ENCODE data around the gene ELL.
"Not testable (repeated sequence)": the region's sequence is repeated elsewhere in the genome, so short reads cannot be mapped to it uniquely, and the experiment has no call there.

ELL gene

DNA sequence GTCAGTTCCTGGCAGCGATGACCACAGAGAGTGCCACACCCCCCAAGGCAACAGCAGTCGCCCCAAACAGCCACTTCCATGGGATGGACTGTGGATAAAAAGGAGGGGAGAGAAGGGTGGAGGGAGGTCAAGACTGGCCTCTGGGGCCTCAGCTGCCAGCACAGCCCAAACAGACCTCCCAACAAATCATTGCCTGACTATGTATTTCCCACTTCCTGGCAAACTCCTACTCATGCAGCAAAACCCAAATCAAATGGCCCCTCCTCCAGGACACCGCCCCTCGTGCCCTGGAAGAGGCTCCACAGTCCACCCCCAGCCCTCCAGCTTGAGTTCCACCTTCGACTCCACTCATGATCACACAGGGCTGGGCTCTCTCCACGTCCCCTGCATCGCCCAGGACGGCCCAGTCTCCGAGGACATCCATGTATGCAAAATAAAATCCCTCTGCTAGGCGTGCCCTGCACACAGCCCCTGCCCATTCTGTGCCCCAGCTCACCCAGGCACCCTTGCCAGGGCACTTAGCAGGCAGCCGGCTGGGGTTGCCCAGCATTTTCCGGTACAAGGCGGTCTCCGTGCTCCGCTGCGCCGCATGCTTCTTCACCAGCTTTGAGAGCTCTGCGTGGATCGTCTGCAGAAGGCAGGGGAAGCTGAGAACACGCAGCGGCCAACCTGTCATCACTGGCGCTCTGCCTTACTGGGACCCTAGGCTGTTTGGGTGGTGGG lies 10.5 kb upstream of the ELL start:
- no peak for DNase-seq (ENCODE audit: low read depth in 3 of 3)

DNA sequence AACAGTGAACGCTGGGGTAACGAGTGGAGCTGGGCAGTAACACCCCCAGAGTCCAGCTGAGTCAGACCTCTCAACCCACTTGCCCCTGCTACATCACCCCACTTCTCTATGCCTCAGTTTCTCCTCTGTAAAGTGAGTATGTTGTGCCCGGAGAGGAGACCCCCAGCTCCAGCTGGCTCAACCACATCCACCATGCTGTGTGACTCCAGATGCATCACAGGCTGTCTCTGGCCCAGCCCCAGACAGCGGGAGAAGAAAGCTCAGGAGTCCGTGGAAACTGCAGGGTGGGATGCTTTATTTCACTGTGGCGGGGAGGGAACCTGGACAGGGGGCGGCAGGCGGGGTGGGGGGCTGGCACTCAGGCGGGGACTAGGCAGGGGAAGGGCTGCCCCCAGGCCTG lies 9.6 kb upstream of the ELL start:
- no peak for DNase-seq (ENCODE audit: low read depth in 3 of 3)

DNA sequence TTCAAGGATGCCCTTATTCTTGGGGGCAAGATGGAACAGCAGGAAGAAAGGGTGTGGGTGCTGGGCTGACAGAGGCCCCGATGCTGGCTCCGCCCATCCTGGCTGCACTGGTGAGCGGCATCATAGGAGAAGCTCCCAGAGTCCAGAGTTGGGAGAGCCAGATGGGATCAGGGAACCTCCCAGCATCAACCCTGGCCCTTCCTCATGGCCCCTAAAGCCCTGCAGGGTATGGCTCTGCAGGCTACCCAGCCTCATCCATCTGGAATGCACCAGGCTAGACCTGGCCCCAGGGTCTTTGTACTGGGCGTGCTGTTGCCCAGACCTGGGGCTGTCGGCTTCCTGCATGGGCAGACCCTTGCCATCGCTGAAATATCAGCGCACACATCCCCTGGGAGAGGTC lies 7.9 kb upstream of the ELL start:
- no peak for DNase-seq (ENCODE audit: low read depth in 3 of 3)

- DNase-seq (ENCODE audit: low read depth in 3 of 3): no peak
Observed at GRCh38 chr19:18526316-18526715, 4.4 kb upstream of the ELL start.

DNA sequence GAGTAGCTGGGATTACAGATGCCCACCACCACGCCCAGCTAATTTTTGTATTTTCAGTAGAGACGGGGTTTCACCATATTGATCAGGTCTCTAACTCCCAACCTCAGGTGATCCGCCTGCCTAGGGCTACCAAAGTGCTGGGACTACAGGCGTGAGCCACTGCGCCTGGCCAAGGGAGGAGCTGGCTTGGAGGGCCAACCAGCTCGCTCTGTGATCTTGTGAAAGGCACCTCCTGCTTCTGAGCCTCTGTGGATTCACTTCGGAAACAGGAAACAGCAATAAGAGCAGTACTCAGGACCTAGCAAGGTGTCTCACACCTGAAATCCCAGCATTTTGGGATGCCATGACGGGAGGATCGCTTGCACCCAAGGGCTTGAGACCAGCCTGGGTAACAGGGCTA lies 2.0 kb upstream of the ELL start:
- DNase-seq (ENCODE audit: low read depth in 3 of 3): no peak

DNA sequence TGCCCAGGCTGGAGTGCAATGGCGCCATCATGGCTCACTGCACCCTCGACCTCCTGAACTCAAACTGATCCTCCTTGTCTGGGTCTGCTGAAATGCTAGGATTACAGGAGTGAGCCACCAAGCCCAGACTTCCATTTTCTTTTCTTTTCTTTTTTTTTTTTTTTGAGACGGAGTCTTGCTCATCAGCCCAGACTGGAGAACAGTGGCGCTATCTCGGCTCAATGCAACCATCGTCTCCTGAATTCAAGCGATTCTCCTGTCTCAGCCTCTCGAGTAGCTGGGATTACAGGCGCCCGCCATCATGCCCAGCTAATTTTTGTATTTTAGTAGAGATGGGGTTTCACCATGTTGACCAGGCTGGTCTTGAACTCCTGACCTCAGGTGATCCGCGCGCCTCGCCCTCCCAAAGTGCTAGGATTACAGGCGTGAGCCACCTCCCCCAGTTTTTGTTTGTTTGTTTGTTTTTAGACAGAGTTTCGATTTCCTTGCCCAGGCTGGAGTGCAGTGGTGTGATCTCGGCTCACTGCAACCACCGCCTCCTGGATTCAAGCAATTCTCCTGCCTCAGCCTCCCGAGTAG lies 1.1 kb upstream of the ELL start:
- not testable (repeated sequence) for DNase-seq (ENCODE audit: low read depth in 3 of 3)

GRCh38 chr19:18522124-18522861 lies 423 bp upstream of the ELL start:
- peak; percentile 99 to 100 (median 100) for DNase-seq (ENCODE audit: low read depth in 3 of 3)

GRCh38 chr19:18520848-18521691 lies 800 bp downstream of the ELL start:
- peak in 1 of 3 experiments; percentile 9 for DNase-seq (ENCODE audit: low read depth in 3 of 3)

- peak in 2 of 3 experiments; percentile 17 to 31 for DNase-seq (ENCODE audit: low read depth in 3 of 3)
Observed at GRCh38 chr19:18519962-18520847, 1.7 kb downstream of the ELL start.

- no peak for DNase-seq (ENCODE audit: low read depth in 3 of 3)
Observed at GRCh38 chr19:18518639-18519038, 3.2 kb downstream of the ELL start.

GRCh38 chr19:18517606-18518005 lies 4.3 kb downstream of the ELL start:
- no peak for DNase-seq (ENCODE audit: low read depth in 3 of 3)

DNA sequence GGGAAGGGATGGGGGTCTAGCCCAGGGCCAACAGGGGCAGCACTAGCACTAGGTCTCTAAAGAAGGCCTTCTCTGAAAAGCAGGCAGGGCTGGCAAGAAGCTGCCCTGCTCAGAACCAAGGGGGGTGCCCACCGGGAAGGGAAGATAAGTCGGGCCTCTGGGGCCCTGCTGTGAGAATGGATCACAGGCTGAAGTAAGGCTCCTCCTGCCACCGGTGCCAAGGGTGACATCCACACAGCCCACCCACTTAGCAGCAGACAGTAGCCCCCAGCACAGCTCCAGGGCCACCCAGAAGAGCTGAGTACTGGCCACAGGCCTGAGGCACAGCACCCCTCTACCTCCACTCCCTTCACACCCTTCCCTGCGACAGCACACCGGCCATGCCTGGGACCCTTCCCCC lies 5.9 kb downstream of the ELL start:
- DNase-seq (ENCODE audit: low read depth in 3 of 3): no peak

- no peak for DNase-seq (ENCODE audit: low read depth in 3 of 3)
Observed at GRCh38 chr19:18514800-18515682, 6.8 kb downstream of the ELL start.

- no peak for DNase-seq (ENCODE audit: low read depth in 3 of 3)
Observed at GRCh38 chr19:18513868-18514267, 8.0 kb downstream of the ELL start.

- no peak for DNase-seq (ENCODE audit: low read depth in 3 of 3)
Observed at GRCh38 chr19:18510216-18510615, 11.7 kb downstream of the ELL start.

DNA sequence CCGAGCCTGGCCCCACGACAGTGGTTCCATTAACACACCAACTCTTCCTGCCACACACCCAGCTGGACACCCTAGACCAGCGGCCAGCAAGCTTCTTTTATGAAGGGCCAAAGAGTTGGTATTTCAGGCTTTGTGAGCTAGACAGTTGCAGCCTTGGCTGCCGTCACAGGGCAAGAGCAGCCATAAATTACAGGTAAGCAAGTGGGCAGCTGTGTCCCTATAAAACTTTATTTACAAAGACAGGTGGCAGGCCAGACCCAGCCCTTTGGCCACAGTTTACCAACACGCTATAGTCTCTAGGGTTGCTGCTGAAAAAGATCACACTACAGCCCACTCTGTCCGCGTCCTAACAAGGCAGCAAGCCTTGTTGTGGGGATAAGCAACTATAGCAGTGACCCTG lies 13.3 kb downstream of the ELL start:
- DNase-seq (ENCODE audit: low read depth in 3 of 3): no peak

DNA sequence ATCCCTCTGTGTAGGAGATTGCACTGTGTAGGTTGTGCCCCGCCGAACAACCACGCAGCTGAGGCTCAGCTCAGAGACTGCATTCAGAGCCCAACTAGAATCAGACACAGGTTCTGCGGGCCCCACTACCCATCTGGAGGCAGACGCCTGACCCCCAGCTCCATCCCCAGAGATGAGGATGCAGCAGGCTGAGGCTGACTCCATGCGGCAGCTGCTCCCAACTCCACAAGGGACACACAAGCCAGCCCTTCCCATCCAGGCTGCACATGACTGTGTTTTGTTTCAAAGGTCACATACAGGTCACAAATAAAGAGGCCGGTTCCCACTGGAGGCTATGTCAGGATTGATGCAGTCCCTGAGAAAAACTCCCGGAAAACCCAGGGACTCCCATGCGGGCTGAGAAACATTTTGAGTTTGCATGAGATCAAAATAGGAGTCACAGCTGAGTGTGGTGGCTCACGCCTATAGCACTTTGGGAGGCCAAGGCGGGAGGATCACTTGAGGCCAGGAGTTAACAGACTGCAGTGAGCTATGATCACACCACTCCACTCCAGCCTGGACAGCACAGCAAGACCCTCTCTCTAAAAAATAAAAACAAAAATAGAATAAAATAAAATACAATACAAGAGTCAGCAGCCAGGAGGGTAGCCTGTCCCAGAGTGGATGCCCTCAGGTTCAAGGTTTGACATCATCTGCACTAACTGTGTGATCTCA lies 14.0 kb downstream of the ELL start:
- DNase-seq (ENCODE audit: low read depth in 3 of 3): no peak

DNA sequence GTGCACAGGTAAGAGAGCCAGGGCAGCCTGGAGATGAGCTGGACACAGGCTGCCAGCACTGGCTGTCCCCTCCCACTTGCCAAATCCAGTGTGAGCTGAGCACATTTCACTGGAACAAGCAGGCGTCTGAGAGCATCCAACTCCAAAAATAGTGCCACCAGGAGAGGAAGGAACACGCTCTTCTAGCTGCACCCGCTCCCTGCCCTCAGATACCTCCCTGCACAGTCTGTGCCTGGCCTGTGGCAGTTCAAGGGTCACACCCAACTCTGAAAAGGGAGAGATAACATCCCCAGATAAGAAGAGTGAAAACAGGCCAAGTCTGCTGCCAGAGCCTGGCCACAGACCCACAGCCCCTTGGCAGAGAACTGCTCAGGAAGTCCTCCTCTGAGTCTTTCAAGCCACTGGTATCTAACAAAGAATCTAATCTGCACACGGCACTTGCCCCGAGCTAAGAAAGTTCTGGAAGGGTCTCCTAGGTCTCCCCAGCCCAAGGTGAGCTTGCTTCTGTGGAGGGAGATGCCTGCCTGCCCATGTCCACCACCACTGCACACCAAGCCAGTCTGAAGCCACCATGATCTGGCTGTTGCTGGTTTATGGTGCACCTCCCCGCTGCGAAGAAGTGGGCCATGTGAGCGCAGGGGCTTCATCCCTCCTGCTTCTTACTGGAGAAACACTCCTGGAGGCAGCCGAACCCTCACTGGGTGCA lies 14.7 kb downstream of the ELL start:
- DNase-seq (ENCODE audit: low read depth in 3 of 3): no peak
